ENCODE data around the gene SLC44A4. TPM values are rescaled to one million over a fixed set of nuclear protein-coding genes. Genes with fewer than 3 reads are reported as not detected.
"Not testable (repeated sequence)": the region's sequence is repeated elsewhere in the genome, so short reads cannot be mapped to it uniquely, and the experiment has no call there.

Gene SLC44A4
- total and polyA plus RNA-seq, 5 donors from 2014 or later, result 1.0 TPM; not detected in 4

- no peak overlapping the region for H3K4me3 Mint-ChIP-seq
- Histone ChIP-seq H3K9me3 (ENCODE audit: control insufficient read depth in 2 of 2, low read length in 2 of 2) (no peaks in the 10 kb centered on the region), H3K36me3 (ENCODE audit: control insufficient read depth, insufficient read depth, low read length) (no peaks in the 10 kb centered on the region), H3K4me1 (ENCODE audit: control insufficient read depth, insufficient read depth, low read length, poor library complexity, severe bottlenecking) (no peaks in the 10 kb centered on the region), H3K27me3 (ENCODE audit: control insufficient read depth, insufficient read depth, low read length) (no peaks in the 10 kb centered on the region), H3K27ac (ENCODE audit: insufficient read depth, low read length, poor library complexity, severe bottlenecking) (no peak overlapping the region), H3K4me3 (ENCODE audit: low read depth, low read length) (no peak overlapping the region)
- H3K27me3 Mint-ChIP-seq, result no peaks in the 10 kb centered on the region
- peaks cover 0 to 2% (median 0%) of the 10 kb centered on the region in 4 donors for H3K4me1 Mint-ChIP-seq
- no peaks in the 10 kb centered on the region for H3K9me3 Mint-ChIP-seq
- no peaks in the 10 kb centered on the region for H3K36me3 Mint-ChIP-seq
- no peak for DNase-seq
- ATAC-seq (ENCODE audit: low read depth in 2 of 2), result no peak
- H3K27ac Mint-ChIP-seq, result no peak overlapping the region
Measured at GRCh38 chr6:31850765-31851484, 27.9 kb downstream of the SLC44A4 start.

- Mint-ChIP-seq H3K36me3 (no peaks in the 10 kb centered on the region), H3K27ac (no peak overlapping the region), H3K4me1 (peaks cover 0 to 5% (median 1%) of the 10 kb centered on the region in 4 donors), H3K27me3 (no peaks in the 10 kb centered on the region), H3K9me3 (no peaks in the 10 kb centered on the region), H3K4me3 (no peak overlapping the region)
- no peak overlapping the region for H3K4me3 ChIP-seq (ENCODE audit: low read depth, low read length)
- ATAC-seq (ENCODE audit: low read depth in 2 of 2) (no peak), DNase-seq (no peak)
- H3K36me3 ChIP-seq (ENCODE audit: control insufficient read depth, insufficient read depth, low read length), result no peaks in the 10 kb centered on the region
- H3K4me1 ChIP-seq (ENCODE audit: control insufficient read depth, insufficient read depth, low read length, poor library complexity, severe bottlenecking), result no peaks in the 10 kb centered on the region
- H3K9me3 ChIP-seq (ENCODE audit: control insufficient read depth in 2 of 2, low read length in 2 of 2), result no peaks in the 10 kb centered on the region
- no peaks in the 10 kb centered on the region for H3K27me3 ChIP-seq (ENCODE audit: control insufficient read depth, insufficient read depth, low read length)
- no peak overlapping the region for H3K27ac ChIP-seq (ENCODE audit: insufficient read depth, low read length, poor library complexity, severe bottlenecking)
Measured at GRCh38 chr6:31847276-31847978, 31.4 kb downstream of the SLC44A4 start.

- no peak overlapping the region for H3K4me3 ChIP-seq (ENCODE audit: low read depth, low read length)
- H3K4me1 Mint-ChIP-seq, result peaks cover 4 to 6% (median 5%) of the 10 kb centered on the region in 4 donors
- H3K9me3 ChIP-seq (ENCODE audit: control insufficient read depth in 2 of 2, low read length in 2 of 2), result no peaks in the 10 kb centered on the region
- no peaks in the 10 kb centered on the region for H3K4me1 ChIP-seq (ENCODE audit: control insufficient read depth, insufficient read depth, low read length, poor library complexity, severe bottlenecking)
- H3K9me3 Mint-ChIP-seq, result peaks cover 0 to under 1% (median 0%) of the 10 kb centered on the region in 7 donors
- ATAC-seq (ENCODE audit: low read depth in 2 of 2) (no peak), DNase-seq (no peak)
- H3K27ac ChIP-seq (ENCODE audit: insufficient read depth, low read length, poor library complexity, severe bottlenecking), result no peak overlapping the region
- no peaks in the 10 kb centered on the region for H3K27me3 Mint-ChIP-seq
- H3K27ac Mint-ChIP-seq, result no peak overlapping the region
- no peaks in the 10 kb centered on the region for H3K27me3 ChIP-seq (ENCODE audit: control insufficient read depth, insufficient read depth, low read length)
- H3K4me3 Mint-ChIP-seq, result no peak overlapping the region
- H3K36me3 Mint-ChIP-seq, result peaks cover under 1% of the 10 kb centered on the region
- H3K36me3 ChIP-seq (ENCODE audit: control insufficient read depth, insufficient read depth, low read length), result peaks cover 16% of the 10 kb centered on the region
Measured at GRCh38 chr6:31844507-31844906, 34.3 kb downstream of the SLC44A4 start.

- no peak for DNase-seq
- Mint-ChIP-seq H3K36me3 (peaks cover 14% of the 10 kb centered on the region), H3K27ac (no peak overlapping the region), H3K9me3 (peaks cover 0 to 1% (median 0%) of the 10 kb centered on the region in 7 donors), H3K27me3 (no peaks in the 10 kb centered on the region), H3K4me1 (peaks cover 9 to 28% (median 17%) of the 10 kb centered on the region in 4 donors), H3K4me3 (no peak overlapping the region)
- Histone ChIP-seq H3K27ac (ENCODE audit: insufficient read depth, low read length, poor library complexity, severe bottlenecking) (no peak overlapping the region), H3K4me1 (ENCODE audit: control insufficient read depth, insufficient read depth, low read length, poor library complexity, severe bottlenecking) (peaks cover 16% of the 10 kb centered on the region), H3K9me3 (ENCODE audit: control insufficient read depth in 2 of 2, low read length in 2 of 2) (no peaks in the 10 kb centered on the region), H3K4me3 (ENCODE audit: low read depth, low read length) (no peak overlapping the region), H3K27me3 (ENCODE audit: control insufficient read depth, insufficient read depth, low read length) (no peaks in the 10 kb centered on the region), H3K36me3 (ENCODE audit: control insufficient read depth, insufficient read depth, low read length) (peaks cover 32% of the 10 kb centered on the region)
- ATAC-seq (ENCODE audit: low read depth in 2 of 2), result no peak
Measured at GRCh38 chr6:31842053-31842452, 36.7 kb downstream of the SLC44A4 start.

GRCh38 chr6:31839779-31840126, 39.0 kb downstream of the SLC44A4 start:
- H3K36me3 Mint-ChIP-seq, result peaks cover 23% of the 10 kb centered on the region
- ATAC-seq (ENCODE audit: low read depth in 2 of 2), result not testable (repeated sequence)

GRCh38 chr6:31838968-31839367, 39.8 kb downstream of the SLC44A4 start:
- peak overlapping the region in 2 of 3 donors; percentile 43 to 44 for H3K27ac Mint-ChIP-seq

More at GRCh38 chr6:31839779-31840126, 39.0 kb downstream of the SLC44A4 start:
- DNase-seq; H3K27me3 Mint-ChIP-seq; H3K4me3 ChIP-seq (ENCODE audit: low read depth, low read length); H3K9me3 Mint-ChIP-seq; H3K27ac ChIP-seq (ENCODE audit: insufficient read depth, low read length, poor library complexity, severe bottlenecking); H3K27me3 ChIP-seq (ENCODE audit: control insufficient read depth, insufficient read depth, low read length); H3K9me3 ChIP-seq (ENCODE audit: control insufficient read depth in 2 of 2, low read length in 2 of 2); H3K27ac Mint-ChIP-seq: not testable (repeated sequence)
- H3K4me1 Mint-ChIP-seq, result peaks cover 16 to 47% (median 29%) of the 10 kb centered on the region in 4 donors
- Histone ChIP-seq H3K36me3 (ENCODE audit: control insufficient read depth, insufficient read depth, low read length) (peaks cover 32% of the 10 kb centered on the region), H3K4me1 (ENCODE audit: control insufficient read depth, insufficient read depth, low read length, poor library complexity, severe bottlenecking) (peaks cover 38% of the 10 kb centered on the region)
- H3K4me3 Mint-ChIP-seq, result peak overlapping the region in 1 of 4 donors; percentile 99

GRCh38 chr6:31838114-31838553, 40.7 kb downstream of the SLC44A4 start:
- H3K36me3 Mint-ChIP-seq, result peaks cover 24% of the 10 kb centered on the region

More at GRCh38 chr6:31838968-31839367, 39.8 kb downstream of the SLC44A4 start:
- peaks cover 24% of the 10 kb centered on the region for H3K36me3 Mint-ChIP-seq
- H3K9me3 Mint-ChIP-seq, result peaks cover 0 to 1% (median 0%) of the 10 kb centered on the region in 7 donors
- H3K27ac ChIP-seq (ENCODE audit: insufficient read depth, low read length, poor library complexity, severe bottlenecking), result no peak overlapping the region
- H3K9me3 ChIP-seq (ENCODE audit: control insufficient read depth in 2 of 2, low read length in 2 of 2), result no peaks in the 10 kb centered on the region
- no peaks in the 10 kb centered on the region for H3K27me3 ChIP-seq (ENCODE audit: control insufficient read depth, insufficient read depth, low read length)
- H3K4me3 ChIP-seq (ENCODE audit: low read depth, low read length), result no peak overlapping the region
- ATAC-seq (ENCODE audit: low read depth in 2 of 2) (no peak), DNase-seq (no peak)
- no peaks in the 10 kb centered on the region for H3K27me3 Mint-ChIP-seq
- H3K4me1 ChIP-seq (ENCODE audit: control insufficient read depth, insufficient read depth, low read length, poor library complexity, severe bottlenecking), result peaks cover 38% of the 10 kb centered on the region
- peaks cover 32% of the 10 kb centered on the region for H3K36me3 ChIP-seq (ENCODE audit: control insufficient read depth, insufficient read depth, low read length)
- H3K4me1 Mint-ChIP-seq, result peaks cover 24 to 54% (median 33%) of the 10 kb centered on the region in 4 donors
- H3K4me3 Mint-ChIP-seq, result peak overlapping the region in 2 of 4 donors; percentile 41 to 99

More at GRCh38 chr6:31838114-31838553, 40.7 kb downstream of the SLC44A4 start:
- peaks cover 38% of the 10 kb centered on the region for H3K4me1 ChIP-seq (ENCODE audit: control insufficient read depth, insufficient read depth, low read length, poor library complexity, severe bottlenecking)
- H3K9me3 Mint-ChIP-seq; H3K27me3 Mint-ChIP-seq; H3K9me3 ChIP-seq (ENCODE audit: control insufficient read depth in 2 of 2, low read length in 2 of 2); ATAC-seq (ENCODE audit: low read depth in 2 of 2); DNase-seq; H3K27me3 ChIP-seq (ENCODE audit: control insufficient read depth, insufficient read depth, low read length): not testable (repeated sequence)
- H3K27ac ChIP-seq (ENCODE audit: insufficient read depth, low read length, poor library complexity, severe bottlenecking), result peak overlapping the region; percentile 6
- H3K4me1 Mint-ChIP-seq, result peaks cover 24 to 56% (median 33%) of the 10 kb centered on the region in 4 donors
- H3K27ac Mint-ChIP-seq, result peak overlapping the region in 2 of 3 donors; percentile 55 to 100
- H3K4me3 Mint-ChIP-seq, result peak overlapping the region; percentile 61 to 100 (median 98)
- peak overlapping the region; percentile 96 for H3K4me3 ChIP-seq (ENCODE audit: low read depth, low read length)
- H3K36me3 ChIP-seq (ENCODE audit: control insufficient read depth, insufficient read depth, low read length), result peaks cover 32% of the 10 kb centered on the region
